ENCODE data around the gene SGIP1. TPM values are rescaled to one million over a fixed set of nuclear protein-coding genes. Genes with fewer than 3 reads are reported as not detected.
"Not testable (repeated sequence)": the region's sequence is repeated elsewhere in the genome, so short reads cannot be mapped to it uniquely, and the experiment has no call there.

SGIP1 gene
- total RNA-seq, 4 donors from 2014 or later = 0.10 to 2.8 (median 0.66) TPM

- DNase-seq (ENCODE audit: low spot score in 2 of 2) = no peak
- no peaks in the 10 kb centered on the region for H3K9me3 ChIP-seq
- WGBS = 42% methylated on average over 6 of the region's 6 CpGs
- peaks cover 6% of the 10 kb centered on the region for H3K4me1 ChIP-seq
- no peak overlapping the region for H3K27ac ChIP-seq
- no peaks in the 10 kb centered on the region for H3K36me3 ChIP-seq
- TF ChIP-seq POLR2AphosphoS5 (IDR thresholded peaks at IDR 0.05) (no peak), CTCF (IDR thresholded peaks at IDR 0.05) (no peak), EP300 (IDR thresholded peaks at IDR 0.05) (no peak), POLR2A (IDR thresholded peaks at IDR 0.05) (no peak)
- no peak overlapping the region for H3K4me3 ChIP-seq
- no peaks in the 10 kb centered on the region for H3K27me3 ChIP-seq
These were observed 254.4 kb downstream of the SGIP1 start for GRCh38 chr1:66788231-66788939.

GRCh38 chr1:66791621-66792610 is 258.0 kb downstream of the SGIP1 start:
- DNase-seq (ENCODE audit: low spot score in 2 of 2) = no peak
- 89% methylated on average over 5 of the region's 5 CpGs for WGBS

GRCh38 chr1:66795839-66796238 is 261.9 kb downstream of the SGIP1 start:
- not testable (repeated sequence) for H3K27me3 ChIP-seq; H3K27ac ChIP-seq; H3K9me3 ChIP-seq; DNase-seq (ENCODE audit: low spot score in 2 of 2); H3K4me3 ChIP-seq; H3K4me1 ChIP-seq; H3K36me3 ChIP-seq
- WGBS = 92% methylated on average over 2 of the region's 2 CpGs

More at GRCh38 chr1:66791621-66792610, 258.0 kb downstream of the SGIP1 start:
- Histone ChIP-seq H3K36me3 (no peaks in the 10 kb centered on the region), H3K27ac (no peak overlapping the region), H3K27me3 (no peaks in the 10 kb centered on the region), H3K4me1 (peaks cover 6% of the 10 kb centered on the region), H3K9me3 (no peaks in the 10 kb centered on the region), H3K4me3 (no peak overlapping the region)
- no peak for TF ChIP-seq CTCF (IDR thresholded peaks at IDR 0.05)
- no peak for TF ChIP-seq POLR2A (IDR thresholded peaks at IDR 0.05)
- TF ChIP-seq EP300 (IDR thresholded peaks at IDR 0.05) = no peak
- no peak for TF ChIP-seq POLR2AphosphoS5 (IDR thresholded peaks at IDR 0.05)

Other genes with a start within 250 kb of the SGIP1 start
- 1 to 10 TPM in 2 of 4 donors, not detected in 2; 1.1 to 2.6 TPM for gene DYNLT5, start 218.3 kb downstream of the SGIP1 start, total RNA-seq